Bone marrow (tissue), 2 donors: ENCODE measurements around the gene PARVB.

ENCODE experiments used
- DNase-seq, 2 donors: peaks; one replicate each; lab custom pipeline; 2025; lab: John Stamatoyannopoulos, UW

The PARVB gene, protein sequence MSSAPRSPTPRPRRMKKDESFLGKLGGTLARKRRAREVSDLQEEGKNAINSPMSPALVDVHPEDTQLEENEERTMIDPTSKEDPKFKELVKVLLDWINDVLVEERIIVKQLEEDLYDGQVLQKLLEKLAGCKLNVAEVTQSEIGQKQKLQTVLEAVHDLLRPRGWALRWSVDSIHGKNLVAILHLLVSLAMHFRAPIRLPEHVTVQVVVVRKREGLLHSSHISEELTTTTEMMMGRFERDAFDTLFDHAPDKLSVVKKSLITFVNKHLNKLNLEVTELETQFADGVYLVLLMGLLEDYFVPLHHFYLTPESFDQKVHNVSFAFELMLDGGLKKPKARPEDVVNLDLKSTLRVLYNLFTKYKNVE

DNA sequence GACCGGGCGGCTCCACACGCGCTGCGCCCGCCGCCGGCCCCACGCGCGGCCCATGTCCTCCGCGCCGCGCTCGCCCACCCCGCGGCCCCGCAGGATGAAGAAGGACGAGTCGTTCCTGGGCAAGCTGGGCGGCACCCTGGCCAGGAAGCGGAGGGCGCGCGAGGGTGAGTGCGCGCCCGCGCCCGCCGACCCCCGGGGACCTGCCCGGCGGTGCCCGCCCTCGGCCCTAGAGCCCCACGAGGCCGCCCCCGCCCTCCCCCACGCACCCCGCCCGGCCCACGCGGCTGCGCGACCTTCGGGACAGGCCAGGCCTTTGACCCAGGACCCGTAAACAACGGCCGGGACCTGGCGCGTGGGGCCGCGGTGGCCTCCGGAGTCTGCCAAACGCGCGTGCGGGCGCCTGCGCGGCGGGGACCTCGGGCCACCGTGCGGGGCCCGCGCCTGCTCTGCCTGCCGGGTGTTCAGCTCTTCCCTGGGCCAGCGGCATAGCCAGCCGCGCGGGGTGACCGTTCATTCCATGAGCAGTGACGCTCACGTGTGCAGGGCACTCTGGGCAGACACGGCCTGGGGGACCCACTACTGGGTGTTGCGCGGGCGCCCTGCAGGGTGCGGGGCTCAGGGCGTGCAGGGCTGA, at the start of gene PARVB:
Gene PARVB, plus strand, starts transcription at position 15 of the 634 bp plus-strand sequence. Its CDS starts 38 bp downstream, at position 53.
- DNase-seq, result peak in 1 of 2 donors; percentile 27

DNA sequence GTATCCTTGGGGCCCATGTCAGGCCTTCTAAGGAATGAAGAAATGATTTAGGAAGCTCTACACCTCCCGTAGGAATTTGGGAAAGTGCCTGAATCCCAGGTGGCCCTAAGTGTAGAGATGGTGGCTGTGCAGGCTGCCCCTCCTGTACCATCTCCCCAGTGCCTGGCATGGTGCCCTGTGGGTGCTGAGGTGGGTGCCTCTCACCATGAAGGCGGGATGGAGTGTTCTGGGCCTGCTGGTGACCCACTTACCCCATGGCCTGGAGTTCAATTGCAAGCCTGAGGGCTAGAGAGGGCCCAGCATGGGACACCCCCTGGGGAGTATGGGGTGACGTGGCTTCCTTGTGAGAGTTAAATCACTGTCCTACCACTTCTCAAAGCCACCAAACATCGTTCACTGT, 49.1 kb upstream of the PARVB start:
- no peak for DNase-seq

- DNase-seq, result no peak
Observed at GRCh38 chr22:43976861-43977795, 47.0 kb upstream of the PARVB start.

GRCh38 chr22:43978558-43978957, 45.5 kb upstream of the PARVB start:
- no peak for DNase-seq

- no peak for DNase-seq
Observed at GRCh38 chr22:43980579-43980978, 43.5 kb upstream of the PARVB start.

- DNase-seq, result no peak
Observed at GRCh38 chr22:43980996-43981395, 43.1 kb upstream of the PARVB start.

DNA sequence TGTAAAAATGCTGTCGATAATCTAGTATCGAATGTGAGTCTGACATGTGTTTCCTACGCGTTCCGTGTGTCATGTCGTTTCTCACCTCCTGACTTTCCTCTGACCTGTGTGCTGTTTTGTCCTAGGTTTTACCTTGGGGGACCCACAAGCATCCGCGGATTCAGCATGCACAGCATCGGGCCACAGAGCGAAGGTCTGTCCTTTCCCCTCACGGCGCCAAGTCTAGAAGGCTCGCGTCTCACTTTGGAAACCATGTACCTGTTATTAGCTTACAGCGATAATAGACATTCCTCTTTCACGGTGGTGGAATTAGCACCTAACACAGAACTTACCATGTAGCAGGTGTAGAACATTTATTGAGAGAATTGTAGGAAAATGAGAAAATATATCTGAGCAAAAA, 40.3 kb upstream of the PARVB start:
- no peak for DNase-seq

- DNase-seq, result no peak
Observed at GRCh38 chr22:43985532-43985931, 38.6 kb upstream of the PARVB start.

GRCh38 chr22:43988116-43988820, 35.8 kb upstream of the PARVB start:
- DNase-seq, result no peak

DNA sequence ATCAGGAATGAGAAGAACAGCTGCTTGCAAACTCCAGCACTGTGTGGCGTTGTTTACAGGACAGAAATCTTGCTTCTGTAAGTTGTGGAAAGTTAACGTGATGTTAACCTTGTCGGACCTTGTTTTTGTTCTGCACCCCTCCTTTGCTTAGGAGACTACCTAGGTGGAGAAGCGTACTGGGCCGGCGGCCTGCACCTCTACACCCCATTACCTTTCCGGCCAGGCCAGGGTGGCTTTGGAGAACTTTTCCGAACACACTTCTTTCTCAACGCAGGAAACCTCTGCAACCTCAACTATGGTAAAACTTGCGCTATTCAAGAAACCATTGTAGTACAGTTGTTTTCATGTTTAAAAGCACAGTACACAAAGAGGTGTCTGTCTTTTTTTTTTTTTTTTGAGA, 35.1 kb upstream of the PARVB start:
- no peak for DNase-seq

DNA sequence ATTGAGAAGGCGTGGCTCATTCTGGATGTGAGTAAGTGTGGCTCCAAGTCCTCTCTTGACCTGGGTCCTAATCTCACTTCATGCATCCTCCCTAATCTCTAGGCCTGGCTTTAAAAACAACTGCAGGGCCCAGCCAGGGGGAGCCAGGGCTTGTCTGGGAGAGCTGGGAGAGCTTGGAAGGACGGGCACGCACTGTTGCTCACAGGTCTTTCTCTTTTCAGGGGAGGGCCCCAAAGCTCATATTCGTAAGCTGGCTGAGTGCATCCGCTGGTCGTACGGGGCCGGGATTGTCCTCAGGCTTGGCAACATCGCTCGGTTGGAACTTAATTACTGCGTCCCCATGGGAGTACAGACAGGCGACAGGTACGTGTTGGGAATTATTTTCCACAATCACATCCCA, 34.1 kb upstream of the PARVB start:
- no peak for DNase-seq

- DNase-seq, result no peak
Observed at GRCh38 chr22:43991316-43992020, 32.6 kb upstream of the PARVB start.

- DNase-seq, result no peak
Observed at GRCh38 chr22:43992331-43992821, 31.7 kb upstream of the PARVB start.

DNA sequence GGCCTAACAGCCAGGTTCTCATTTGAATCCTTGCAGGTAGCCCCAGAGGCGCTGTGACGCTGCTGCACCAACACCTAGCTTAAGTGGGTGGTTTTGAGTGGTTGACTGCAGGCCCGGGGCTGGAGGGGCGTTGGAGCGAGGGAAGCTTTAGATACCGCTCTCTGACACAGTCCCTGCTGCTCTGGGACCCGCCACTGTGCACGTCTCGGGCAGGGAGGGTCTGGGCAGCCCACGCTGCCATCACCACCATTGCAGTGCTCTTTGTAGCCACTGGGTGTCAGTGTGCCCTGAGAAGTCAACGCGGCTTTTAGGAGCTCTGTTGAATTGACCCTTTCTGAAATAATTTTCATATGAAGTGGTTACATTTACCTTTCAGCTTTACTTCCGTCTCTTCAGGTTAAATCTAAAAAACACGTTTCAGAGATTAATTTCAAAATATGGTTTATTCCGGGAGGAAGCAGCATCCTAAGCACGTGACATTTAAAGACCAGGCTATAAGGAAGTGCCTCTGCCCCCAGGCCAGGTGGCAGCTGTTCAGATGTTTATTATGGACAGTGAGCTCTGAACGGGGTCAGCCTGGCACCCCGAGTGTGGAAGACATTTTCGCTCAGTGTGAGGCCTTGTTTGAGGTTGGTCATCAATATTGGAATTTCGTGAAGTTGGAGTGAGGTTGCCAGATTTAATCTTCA, 30.9 kb upstream of the PARVB start:
- DNase-seq, result peak; percentile 7 to 28

DNA sequence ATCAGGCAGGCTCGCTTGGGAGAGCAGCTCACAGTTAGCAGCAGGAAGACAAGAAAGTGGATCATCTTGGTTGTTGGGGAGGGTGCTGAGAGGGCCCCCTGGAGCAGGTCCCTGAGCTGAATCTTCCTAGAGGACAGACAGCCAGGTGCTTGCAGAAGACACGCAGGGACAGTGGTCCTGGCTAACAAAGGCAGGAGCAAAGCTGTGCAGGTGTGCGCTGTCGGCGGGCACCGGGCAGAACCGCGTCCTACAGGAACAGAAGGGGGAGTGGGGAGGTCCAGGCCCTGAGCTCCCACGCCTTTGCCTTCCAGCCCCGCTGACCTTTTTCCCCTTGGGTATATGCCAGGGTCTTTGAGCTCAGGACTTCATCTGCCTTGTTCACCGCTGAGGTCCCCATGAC, 30.1 kb upstream of the PARVB start:
- DNase-seq, result no peak

DNA sequence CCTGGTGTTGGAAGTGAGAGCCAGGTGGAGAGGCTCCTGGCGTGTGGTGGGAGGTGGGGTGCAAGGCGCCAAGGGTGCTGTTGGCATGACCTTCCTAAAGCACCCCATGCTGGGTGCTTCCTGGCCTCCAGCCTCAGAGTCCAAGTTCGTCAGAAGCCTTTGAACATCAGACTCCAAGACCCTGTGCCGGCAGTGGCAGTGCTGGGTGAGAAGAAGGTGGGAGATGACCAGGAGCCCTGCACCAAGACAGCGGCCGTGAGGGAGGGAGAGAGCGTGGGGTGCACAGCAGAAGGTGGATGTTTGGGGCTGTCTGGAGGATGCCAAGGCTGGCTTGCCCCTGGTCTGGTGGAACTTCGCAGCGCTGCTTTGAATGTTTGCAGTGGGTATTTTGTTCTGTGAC, 29.7 kb upstream of the PARVB start:
- no peak for DNase-seq

DNA sequence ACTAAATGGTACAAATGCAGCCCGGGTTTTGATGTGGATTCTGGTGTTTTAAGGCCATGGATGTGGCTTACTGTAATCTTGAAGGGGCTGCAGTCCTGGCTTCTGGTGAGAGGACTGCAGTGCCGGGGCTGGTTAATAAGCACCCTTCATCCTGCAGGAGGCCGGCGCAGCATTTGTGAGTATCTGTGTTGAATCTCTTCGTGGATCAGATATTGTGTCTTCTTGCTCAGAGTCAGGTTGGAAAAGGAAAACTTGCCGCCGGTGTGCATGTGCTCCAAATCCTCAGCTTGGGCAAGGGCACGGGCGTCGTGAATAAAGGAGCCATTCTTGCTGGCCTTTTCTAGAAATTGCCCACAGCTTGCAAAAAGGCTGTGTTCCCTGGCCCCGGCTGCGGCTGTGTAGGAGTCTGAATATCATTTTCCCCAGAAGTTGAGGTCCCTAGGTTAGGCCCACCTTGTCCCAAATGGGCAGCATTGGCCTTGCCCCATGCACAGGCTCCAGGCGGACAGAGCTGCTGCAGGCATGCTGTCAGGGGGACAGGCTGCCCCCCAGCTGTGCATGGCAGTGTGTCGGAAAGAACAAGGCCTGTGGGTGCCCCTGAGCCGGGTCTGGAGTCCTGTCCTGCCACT, 28.9 kb upstream of the PARVB start:
- DNase-seq, result no peak

GRCh38 chr22:43995798-43996169, 28.3 kb upstream of the PARVB start:
- no peak for DNase-seq

GRCh38 chr22:43996170-43996980, 27.7 kb upstream of the PARVB start:
- peak; percentile 15 to 41 for DNase-seq
